IgD-negative memory B cell (primary cell): ENCODE data around the gene WDR18. TPM values are rescaled to one million over a fixed set of nuclear protein-coding genes. Genes with fewer than 3 reads are reported as not detected.
A peak's percentile ranks its signal among the peaks of the same experiment; 100 is the strongest.

Experiments
- H3K27ac Mint-ChIP-seq, 3 donors: one replicate each; pipeline ENCODE4 v1.8.0; 2020 to 2022; ENCODE audit warnings: mild to moderate bottlenecking in 3 of 3, mixed read lengths in 3 of 3, moderate library complexity in 1 of 3
- H3K27me3 Mint-ChIP-seq: one replicate; pipeline ENCODE4 v1.8.0; 2021; ENCODE audit warnings: mixed read lengths
- H3K36me3 Mint-ChIP-seq: one replicate; pipeline ENCODE4 v1.8.0; 2020; ENCODE audit warnings: mild to moderate bottlenecking, mixed read lengths
- H3K4me1 Mint-ChIP-seq, 3 donors: one replicate each; pipeline ENCODE4 v1.8.0; 2020 to 2022; ENCODE audit warnings: mixed read lengths in 3 of 3, mild to moderate bottlenecking in 1 of 3
- H3K4me3 Mint-ChIP-seq, 4 donors: one replicate each; pipeline ENCODE4 v1.8.0; 2020 to 2022; ENCODE audit warnings: mild to moderate bottlenecking in 4 of 4, mixed read lengths in 4 of 4, moderate library complexity in 3 of 4
- H3K9me3 Mint-ChIP-seq, 3 donors: one replicate each; pipeline ENCODE4 v1.8.0; 2020 to 2021; ENCODE audit warnings: mixed read lengths in 3 of 3, mild to moderate bottlenecking in 1 of 3
- polyA plus RNA-seq: library from polyadenylated mRNA; unstranded; fragments of 300-500 nt; fragmentation: Illumina TruSeq; gene quantifications from one replicate; pipeline ENCODE4 v1.2.3, GENCODE V29; 2021

WDR18 gene
- polyA plus RNA-seq, 1 donor from 2014 or later, result 53.4 TPM

DNA sequence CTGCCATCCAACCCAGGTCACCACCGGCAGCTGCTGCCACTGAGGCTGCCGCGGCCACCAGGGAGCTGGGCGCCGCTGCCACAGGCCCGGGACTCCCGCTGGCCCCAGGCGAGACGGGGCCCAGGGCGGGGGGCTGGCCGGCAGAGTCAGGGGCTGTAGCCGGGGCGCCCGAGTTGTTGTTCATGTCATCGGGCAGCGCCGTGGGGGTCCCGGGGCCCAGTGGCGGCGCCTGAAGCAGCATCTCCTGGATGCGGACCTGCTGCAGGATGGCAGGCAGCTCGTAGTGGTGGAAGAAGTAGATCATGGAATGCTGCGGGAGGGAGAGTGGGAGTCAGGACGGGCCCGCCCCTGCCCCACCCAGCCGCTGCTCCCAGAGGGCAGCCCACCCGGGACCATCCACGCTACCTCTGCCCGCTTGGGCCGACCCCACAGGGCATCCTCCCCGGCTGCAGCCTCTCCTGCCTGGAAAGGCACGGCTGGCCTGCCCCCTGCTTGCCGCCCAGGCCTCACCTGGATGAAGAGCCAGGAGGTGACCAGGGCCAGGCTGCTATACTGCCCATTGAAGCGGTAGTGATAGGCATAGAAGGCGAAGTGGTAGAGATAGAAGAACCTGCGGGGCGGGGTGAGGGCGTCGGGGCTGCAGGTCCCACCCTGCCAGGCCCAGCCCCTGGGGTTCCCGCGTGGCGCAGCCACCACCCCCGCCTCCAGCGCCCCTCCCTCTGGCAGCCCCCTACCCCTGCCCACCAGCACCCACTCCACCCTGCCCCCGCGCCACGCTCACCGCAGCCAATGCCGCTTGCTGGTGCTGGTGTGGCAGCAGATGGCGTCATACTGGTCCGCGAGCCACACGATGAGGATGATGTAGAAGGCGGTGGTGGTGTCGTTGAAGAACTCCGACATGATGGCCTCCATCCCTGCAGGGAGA lies 26.7 kb downstream of the WDR18 start:
- no peaks in the 10 kb centered on the region for H3K27me3 Mint-ChIP-seq
- H3K27ac Mint-ChIP-seq, result no peak overlapping the region
- H3K4me1 Mint-ChIP-seq, result peaks cover 0 to 1% (median 0%) of the 10 kb centered on the region in 3 donors
- no peaks in the 10 kb centered on the region for H3K36me3 Mint-ChIP-seq
- no peak overlapping the region for H3K4me3 Mint-ChIP-seq
- no peaks in the 10 kb centered on the region for H3K9me3 Mint-ChIP-seq

DNA sequence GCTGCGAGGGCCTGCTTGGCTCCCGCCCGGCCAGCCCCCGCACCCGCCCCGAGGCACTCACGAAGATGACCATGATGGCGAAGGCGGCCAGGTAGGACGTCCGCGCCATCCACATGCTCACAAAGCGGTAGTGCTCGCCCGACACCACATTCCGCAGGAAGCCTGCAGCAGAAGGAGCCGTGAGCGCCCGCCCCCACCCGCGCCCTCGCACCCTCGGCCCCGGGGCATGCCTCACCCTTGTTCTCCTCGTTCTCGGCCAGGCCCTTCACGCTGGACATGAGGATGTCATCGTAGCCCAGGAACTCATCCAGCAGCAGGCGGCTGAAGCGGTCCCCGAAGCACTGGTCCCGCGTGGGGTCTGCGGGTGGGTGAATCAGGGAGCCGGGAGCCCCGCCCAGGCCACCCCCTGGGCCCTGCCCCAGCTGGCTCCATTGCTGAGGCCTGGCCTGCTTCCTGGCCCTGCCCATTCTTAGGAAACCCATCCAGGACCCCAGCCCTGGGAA lies 27.7 kb downstream of the WDR18 start:
- no peaks in the 10 kb centered on the region for H3K9me3 Mint-ChIP-seq
- peaks cover 0 to 6% (median 5%) of the 10 kb centered on the region in 3 donors for H3K4me1 Mint-ChIP-seq
- H3K4me3 Mint-ChIP-seq, result no peak overlapping the region
- no peaks in the 10 kb centered on the region for H3K36me3 Mint-ChIP-seq
- H3K27me3 Mint-ChIP-seq, result no peaks in the 10 kb centered on the region
- no peak overlapping the region for H3K27ac Mint-ChIP-seq

- H3K27ac Mint-ChIP-seq, result no peak overlapping the region
- no peaks in the 10 kb centered on the region for H3K27me3 Mint-ChIP-seq
- H3K4me1 Mint-ChIP-seq, result peaks cover 0 to 10% (median 9%) of the 10 kb centered on the region in 3 donors
- no peak overlapping the region for H3K4me3 Mint-ChIP-seq
- no peaks in the 10 kb centered on the region for H3K36me3 Mint-ChIP-seq
- H3K9me3 Mint-ChIP-seq, result no peaks in the 10 kb centered on the region
These were observed 28.2 kb downstream of the WDR18 start for GRCh38 chr19:1012334-1012733.

GRCh38 chr19:1013218-1013617 lies 29.1 kb downstream of the WDR18 start:
- H3K27me3 Mint-ChIP-seq, result no peaks in the 10 kb centered on the region
- peaks cover 0 to 18% (median 12%) of the 10 kb centered on the region in 3 donors for H3K4me1 Mint-ChIP-seq
- H3K27ac Mint-ChIP-seq, result no peak overlapping the region
- H3K9me3 Mint-ChIP-seq, result no peaks in the 10 kb centered on the region
- no peaks in the 10 kb centered on the region for H3K36me3 Mint-ChIP-seq
- H3K4me3 Mint-ChIP-seq, result no peak overlapping the region

DNA sequence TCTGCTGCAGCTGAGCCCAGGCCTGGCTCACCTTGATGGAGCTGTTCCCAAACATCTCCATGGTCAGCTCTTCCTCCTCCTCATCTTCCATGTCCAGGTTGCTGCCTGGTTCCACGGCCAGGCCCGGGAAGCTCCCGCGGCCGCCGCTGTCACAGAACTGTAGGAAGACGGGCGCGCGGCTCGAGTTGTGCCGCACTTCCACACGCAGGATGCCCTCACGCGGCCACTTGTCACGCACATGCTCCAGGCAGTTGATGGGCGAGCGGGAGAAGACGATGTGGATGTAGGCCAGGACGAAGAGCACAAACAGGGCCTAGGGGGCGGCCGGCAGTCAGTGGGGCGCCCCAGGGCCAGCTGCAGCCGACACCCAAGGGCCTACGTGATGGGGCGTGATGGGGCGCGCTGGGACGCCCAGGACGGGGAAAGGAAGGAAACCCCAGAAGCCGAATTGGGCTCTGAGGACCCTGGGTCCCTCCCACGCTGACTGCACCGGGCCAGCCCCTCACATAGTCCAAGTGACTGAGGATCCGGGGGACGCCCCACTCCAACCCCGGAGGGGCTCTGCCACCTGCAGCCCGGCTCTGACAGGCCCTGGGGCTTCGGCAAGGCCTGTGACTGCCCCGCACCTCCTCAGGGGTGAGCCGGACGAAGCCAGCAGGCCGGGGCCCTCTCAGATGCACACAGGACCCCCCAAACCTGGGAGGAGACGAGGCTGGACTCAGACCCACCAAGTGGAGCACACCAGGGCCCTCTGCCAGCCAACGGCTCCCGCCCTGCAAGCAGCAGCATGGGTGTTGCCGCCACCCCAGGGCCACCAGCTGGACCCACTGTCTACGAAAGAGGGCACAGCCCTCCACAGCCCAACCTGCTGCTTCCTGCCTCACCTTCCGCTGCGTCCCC lies 30.3 kb downstream of the WDR18 start:
- Mint-ChIP-seq H3K36me3 (no peaks in the 10 kb centered on the region), H3K9me3 (no peaks in the 10 kb centered on the region), H3K27me3 (no peaks in the 10 kb centered on the region), H3K4me1 (peaks cover 0 to 25% (median 18%) of the 10 kb centered on the region in 3 donors), H3K27ac (peak overlapping the region in 1 of 3 donors; percentile 73), H3K4me3 (peak overlapping the region in 1 of 4 donors; percentile 32)

GRCh38 chr19:1015061-1015781 lies 31.1 kb downstream of the WDR18 start:
- Mint-ChIP-seq H3K4me3 (no peak overlapping the region), H3K9me3 (no peaks in the 10 kb centered on the region), H3K27ac (peak overlapping the region in 1 of 3 donors; percentile 78), H3K27me3 (no peaks in the 10 kb centered on the region), H3K4me1 (peaks cover 0 to 25% (median 18%) of the 10 kb centered on the region in 3 donors), H3K36me3 (no peaks in the 10 kb centered on the region)

DNA sequence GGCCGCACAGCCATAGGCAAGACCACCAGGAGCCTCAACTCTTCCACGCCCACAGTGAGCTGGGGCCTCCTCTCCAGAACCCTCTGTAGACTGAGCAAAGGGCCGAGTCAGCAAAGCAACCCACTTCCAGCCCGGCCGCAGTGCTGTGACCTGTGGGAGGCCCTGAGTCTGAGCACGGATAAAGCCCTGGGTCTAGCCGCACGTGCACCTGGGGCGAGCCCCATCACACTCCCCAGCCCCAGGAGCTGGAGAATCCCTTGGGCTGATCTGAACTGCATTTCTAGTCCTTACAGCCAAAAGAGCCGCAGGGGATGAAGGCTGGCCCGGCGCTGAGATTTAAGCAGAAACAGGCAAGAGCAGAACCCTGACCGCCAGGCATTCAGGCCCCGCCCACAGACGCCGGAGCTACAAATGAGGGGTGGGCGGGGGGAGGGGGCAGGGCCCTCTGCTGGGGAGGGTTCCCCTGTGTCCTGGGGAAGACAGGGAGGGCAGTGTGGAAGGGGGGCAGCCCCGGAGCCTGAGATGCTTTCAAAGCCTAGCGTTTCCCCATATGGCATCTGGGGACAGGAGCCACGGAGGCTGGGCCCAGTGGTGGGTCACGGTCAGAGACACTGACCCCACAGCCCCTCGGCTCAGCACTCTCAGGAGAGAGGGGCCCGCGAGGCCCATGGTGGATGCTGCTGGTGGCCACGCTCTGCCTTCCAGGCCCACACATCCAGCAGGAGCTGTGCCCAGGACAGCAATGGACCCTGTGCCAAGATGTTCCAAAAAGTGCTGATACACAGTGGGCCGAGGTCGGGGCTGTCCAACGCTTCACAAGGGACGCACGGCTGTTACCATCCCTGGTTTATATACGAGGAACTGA lies 31.9 kb downstream of the WDR18 start:
- no peaks in the 10 kb centered on the region for H3K36me3 Mint-ChIP-seq
- no peaks in the 10 kb centered on the region for H3K9me3 Mint-ChIP-seq
- H3K4me1 Mint-ChIP-seq, result peaks cover 0 to 25% (median 18%) of the 10 kb centered on the region in 3 donors
- H3K27ac Mint-ChIP-seq, result peak overlapping the region in 2 of 3 donors; percentile 73 to 78
- H3K27me3 Mint-ChIP-seq, result no peaks in the 10 kb centered on the region
- H3K4me3 Mint-ChIP-seq, result peak overlapping the region in 2 of 4 donors; percentile 80 to 93

- Mint-ChIP-seq H3K27me3 (no peaks in the 10 kb centered on the region), H3K36me3 (no peaks in the 10 kb centered on the region), H3K4me3 (peak overlapping the region; percentile 80 to 93 (median 86)), H3K9me3 (no peaks in the 10 kb centered on the region), H3K4me1 (peaks cover 0 to 28% (median 21%) of the 10 kb centered on the region in 3 donors), H3K27ac (peak overlapping the region in 2 of 3 donors; percentile 78 to 90)
These were observed 32.5 kb downstream of the WDR18 start for GRCh38 chr19:1016647-1017114.

- no peaks in the 10 kb centered on the region for H3K36me3 Mint-ChIP-seq
- no peaks in the 10 kb centered on the region for H3K9me3 Mint-ChIP-seq
- H3K27ac Mint-ChIP-seq, result peak overlapping the region; percentile 78 to 90 (median 89)
- peaks cover 0 to 29% (median 21%) of the 10 kb centered on the region in 3 donors for H3K4me1 Mint-ChIP-seq
- H3K27me3 Mint-ChIP-seq, result no peaks in the 10 kb centered on the region
- peak overlapping the region; percentile 80 to 93 (median 86) for H3K4me3 Mint-ChIP-seq
These were observed 33.2 kb downstream of the WDR18 start for GRCh38 chr19:1017115-1017905.

DNA sequence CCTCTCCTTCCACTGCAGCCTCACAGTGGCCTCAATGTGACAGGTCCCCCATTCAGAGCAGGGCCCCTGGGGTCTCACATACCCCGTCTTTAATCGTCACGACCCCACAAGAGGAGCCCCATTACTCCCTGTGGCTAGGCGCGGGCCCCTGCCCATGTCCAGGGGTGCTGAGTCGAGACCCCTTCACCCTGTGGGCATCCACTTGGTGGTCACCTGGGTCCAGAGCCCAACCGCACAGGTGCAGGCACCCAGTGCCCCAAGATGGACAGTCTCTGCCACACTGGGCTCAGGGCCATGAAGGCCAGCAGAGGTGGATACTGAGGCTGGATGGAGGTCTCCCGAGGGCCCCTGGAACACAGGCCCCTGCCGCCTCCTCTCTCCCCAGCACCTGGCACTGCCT lies 33.8 kb downstream of the WDR18 start:
- peak overlapping the region; percentile 85 to 93 (median 86) for H3K4me3 Mint-ChIP-seq

GRCh38 chr19:1018393-1018792 lies 34.2 kb downstream of the WDR18 start:
- Mint-ChIP-seq H3K27me3 (no peaks in the 10 kb centered on the region), H3K4me3 (peak overlapping the region; percentile 77 to 87 (median 86)), H3K27ac (peak overlapping the region in 1 of 3 donors; percentile 72), H3K4me1 (peaks cover 0 to 31% (median 21%) of the 10 kb centered on the region in 3 donors), H3K9me3 (no peaks in the 10 kb centered on the region), H3K36me3 (no peaks in the 10 kb centered on the region)

More for the DNA sequence above, 33.8 kb downstream of the WDR18 start:
- Mint-ChIP-seq H3K4me1 (peaks cover 0 to 31% (median 21%) of the 10 kb centered on the region in 3 donors), H3K27ac (peak overlapping the region in 2 of 3 donors; percentile 78 to 89), H3K27me3 (no peaks in the 10 kb centered on the region), H3K9me3 (no peaks in the 10 kb centered on the region), H3K36me3 (no peaks in the 10 kb centered on the region)

DNA sequence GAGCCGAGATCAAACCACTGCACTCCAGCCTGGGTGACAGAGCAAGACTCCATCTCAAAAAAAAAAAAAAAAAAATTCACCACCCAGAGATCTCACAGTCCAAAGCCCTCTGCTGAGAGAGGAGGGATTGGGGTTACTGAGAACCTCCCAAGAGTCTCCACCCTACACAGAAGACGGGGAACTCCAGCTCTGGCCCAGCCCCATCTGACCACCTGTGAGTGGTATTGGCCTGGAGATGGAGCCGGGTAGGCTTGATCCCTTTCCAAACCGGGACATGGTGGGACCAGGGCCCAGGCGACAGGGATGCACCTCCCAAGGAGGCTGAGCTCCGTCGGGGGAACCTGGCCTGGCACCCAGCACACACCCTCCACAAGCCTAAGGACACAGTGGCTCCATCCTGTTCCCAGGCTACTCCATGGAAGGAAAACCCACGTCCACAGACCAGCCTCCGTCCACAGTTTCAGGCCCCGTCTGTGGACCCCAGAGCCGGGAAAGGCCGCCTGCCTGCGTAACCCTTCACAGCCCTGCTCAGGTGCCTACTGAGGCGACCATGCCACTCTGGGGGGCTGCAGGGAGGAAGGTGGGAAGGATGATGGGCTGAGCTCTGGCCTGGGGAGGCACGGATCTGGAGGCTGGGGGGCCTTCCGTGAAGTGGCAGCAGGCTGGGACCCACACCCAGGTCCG lies 34.9 kb downstream of the WDR18 start:
- peaks cover 0 to 31% (median 21%) of the 10 kb centered on the region in 3 donors for H3K4me1 Mint-ChIP-seq
- no peaks in the 10 kb centered on the region for H3K9me3 Mint-ChIP-seq
- H3K4me3 Mint-ChIP-seq, result peak overlapping the region; percentile 77 to 87 (median 86)
- no peaks in the 10 kb centered on the region for H3K36me3 Mint-ChIP-seq
- peak overlapping the region in 2 of 3 donors; percentile 72 to 99 for H3K27ac Mint-ChIP-seq
- no peaks in the 10 kb centered on the region for H3K27me3 Mint-ChIP-seq
